Calu3 (cell line): ENCODE results near the gene NKD1. TPM values are rescaled to one million over a fixed set of nuclear protein-coding genes. Genes with fewer than 3 reads are reported as not detected.
"Not testable (repeated sequence)": the region's sequence is repeated elsewhere in the genome, so short reads cannot be mapped to it uniquely, and the experiment has no call there.

Source experiments
- BruUV-seq: library from RNA; stranded (reverse); fragments of 400-500 nt; replicated peaks from 2 replicates; lab custom pipeline; 2021; lab: Mats Ljungman, UMichigan
- CTCF ChIA-PET: fragments of 300-600 bp; sonication (Branson Sonifier 250); formaldehyde crosslinking; loops from one replicate; lab custom pipeline; 2022; ENCODE audit warnings: antibody characterized with exemption; lab: Charles Lee
- DNase-seq: peaks from one replicate; pipeline ENCODE4 v3.0.0; 2022
- H3K27ac Mint-ChIP-seq: one replicate; pipeline ENCODE4 v1.8.0; 2022; ENCODE audit warnings: mixed read lengths; ENCODE audit not compliant: unreplicated experiment
- H3K27me3 Mint-ChIP-seq: one replicate; pipeline ENCODE4 v1.8.0; 2022; ENCODE audit warnings: mixed read lengths; ENCODE audit not compliant: unreplicated experiment
- H3K36me3 Mint-ChIP-seq: one replicate; pipeline ENCODE4 v1.8.0; 2022; ENCODE audit warnings: mild to moderate bottlenecking, moderate library complexity, mixed read lengths; ENCODE audit not compliant: insufficient read depth, unreplicated experiment
- H3K4me1 Mint-ChIP-seq: one replicate; pipeline ENCODE4 v1.8.0; 2022; ENCODE audit warnings: mild to moderate bottlenecking, low read depth, mixed read lengths; ENCODE audit not compliant: unreplicated experiment
- H3K4me3 Mint-ChIP-seq: one replicate; pipeline ENCODE4 v1.8.0; 2022; ENCODE audit warnings: mild to moderate bottlenecking, low read depth, moderate library complexity, mixed read lengths; ENCODE audit not compliant: unreplicated experiment
- H3K9me3 Mint-ChIP-seq: one replicate; pipeline ENCODE4 v1.8.0; 2022; ENCODE audit warnings: low read depth, mixed read lengths; ENCODE audit not compliant: unreplicated experiment
- intact Hi-C: fragments of 100-400 bp; cut with micrococcal nuclease; formaldehyde crosslinking; loops from one replicate; pipeline ENCODE4 v1.10.0; 2022; ENCODE audit not compliant: unreplicated experiment
- total RNA-seq: library from RNA; stranded (reverse); gene quantifications from 2 replicates; pipeline ENCODE4 v1.2.3, GENCODE V29; 2022
- TF ChIP-seq, protein P1 (sequence below): fragments of 200-600 bp; IDR thresholded peaks from one replicate; pipeline ENCODE4 v1.8.0; 2022; ENCODE audit warnings: antibody characterized with exemption; ENCODE audit not compliant: unreplicated experiment

The NKD1 gene
- total RNA-seq, 1 experiment from 2014 or later: 0.31 TPM

GRCh38 chr16:50576403-50577113 is 28.4 kb downstream of the NKD1 start:
- intact Hi-C loops: no loop called here
- CTCF ChIA-PET: no interaction called here
- H3K4me3 Mint-ChIP-seq: no peak overlapping the region
- TF ChIP-seq, protein P1, sequence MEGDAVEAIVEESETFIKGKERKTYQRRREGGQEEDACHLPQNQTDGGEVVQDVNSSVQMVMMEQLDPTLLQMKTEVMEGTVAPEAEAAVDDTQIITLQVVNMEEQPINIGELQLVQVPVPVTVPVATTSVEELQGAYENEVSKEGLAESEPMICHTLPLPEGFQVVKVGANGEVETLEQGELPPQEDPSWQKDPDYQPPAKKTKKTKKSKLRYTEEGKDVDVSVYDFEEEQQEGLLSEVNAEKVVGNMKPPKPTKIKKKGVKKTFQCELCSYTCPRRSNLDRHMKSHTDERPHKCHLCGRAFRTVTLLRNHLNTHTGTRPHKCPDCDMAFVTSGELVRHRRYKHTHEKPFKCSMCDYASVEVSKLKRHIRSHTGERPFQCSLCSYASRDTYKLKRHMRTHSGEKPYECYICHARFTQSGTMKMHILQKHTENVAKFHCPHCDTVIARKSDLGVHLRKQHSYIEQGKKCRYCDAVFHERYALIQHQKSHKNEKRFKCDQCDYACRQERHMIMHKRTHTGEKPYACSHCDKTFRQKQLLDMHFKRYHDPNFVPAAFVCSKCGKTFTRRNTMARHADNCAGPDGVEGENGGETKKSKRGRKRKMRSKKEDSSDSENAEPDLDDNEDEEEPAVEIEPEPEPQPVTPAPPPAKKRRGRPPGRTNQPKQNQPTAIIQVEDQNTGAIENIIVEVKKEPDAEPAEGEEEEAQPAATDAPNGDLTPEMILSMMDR: no peak
- no peaks in the 10 kb centered on the region for H3K4me1 Mint-ChIP-seq
- no peak for DNase-seq
- H3K27me3 Mint-ChIP-seq: peaks cover 58% of the 10 kb centered on the region
- H3K36me3 Mint-ChIP-seq: no peaks in the 10 kb centered on the region
- no TSS peak for BruUV-seq
- no peak overlapping the region for H3K27ac Mint-ChIP-seq
- no peaks in the 10 kb centered on the region for H3K9me3 Mint-ChIP-seq

- Mint-ChIP-seq H3K9me3 (no peaks in the 10 kb centered on the region), H3K4me1 (no peaks in the 10 kb centered on the region), H3K27ac (no peak overlapping the region), H3K4me3 (no peak overlapping the region), H3K36me3 (no peaks in the 10 kb centered on the region), H3K27me3 (peaks cover 57% of the 10 kb centered on the region)
- TF ChIP-seq, protein P1: no peak
- no peak for DNase-seq
- intact Hi-C loops: no loop called here
- BruUV-seq: no TSS peak
- CTCF ChIA-PET: interaction anchor here (0.6 to 0.8 kb wide), 2 partner anchors 13 to 143 kb away, joined by 3 to 5 read pairs; no protein-coding TSS in a partner anchor
Observed at GRCh38 chr16:50578137-50578536, 29.9 kb downstream of the NKD1 start.

GRCh38 chr16:50579373-50579772 is 31.2 kb downstream of the NKD1 start:
- peaks cover 68% of the 10 kb centered on the region for H3K27me3 Mint-ChIP-seq
- BruUV-seq, H3K36me3 Mint-ChIP-seq, H3K4me1 Mint-ChIP-seq, CTCF ChIA-PET, H3K4me3 Mint-ChIP-seq, DNase-seq, intact Hi-C loops, H3K27ac Mint-ChIP-seq, H3K9me3 Mint-ChIP-seq: not testable (repeated sequence)

GRCh38 chr16:50580180-50580798 is 32.1 kb downstream of the NKD1 start:
- H3K4me1 Mint-ChIP-seq: no peaks in the 10 kb centered on the region
- H3K27me3 Mint-ChIP-seq: peaks cover 75% of the 10 kb centered on the region
- H3K9me3 Mint-ChIP-seq: no peaks in the 10 kb centered on the region
- no peak overlapping the region for H3K4me3 Mint-ChIP-seq
- H3K36me3 Mint-ChIP-seq: no peaks in the 10 kb centered on the region
- intact Hi-C loops: no loop called here
- TF ChIP-seq, protein P1: no peak
- no peak for DNase-seq
- no TSS peak for BruUV-seq
- H3K27ac Mint-ChIP-seq: no peak overlapping the region
- CTCF ChIA-PET: no interaction called here
